Right atrium auricular region (tissue), 2 donors: ENCODE measurements around the gene GALNT18. TPM values are rescaled to one million over a fixed set of nuclear protein-coding genes. Genes with fewer than 3 reads are reported as not detected.
A peak's percentile ranks its signal among the peaks of the same experiment; 100 is the strongest.

ENCODE experiments used
- DNase-seq: peaks from one replicate; pipeline ENCODE4 v3.0.0-alpha.2; 2019; ENCODE audit warnings: low spot score
- H3K27ac ChIP-seq, 2 donors: fragments of 200-600 bp; sonication (generic); 1 replicate in 1 of 2; 2 replicates in 1 of 2; pipeline ENCODE4 v1.5.1; 2016 to 2019
- H3K27me3 ChIP-seq, 2 donors: fragments of 200-600 bp; sonication (generic); one replicate each; pipeline versions ENCODE4 v1.5.1 to v1.6.0; 2017 to 2019
- H3K36me3 ChIP-seq: fragments of 200-600 bp; sonication (generic); one replicate; pipeline ENCODE4 v1.5.1; 2016
- H3K4me1 ChIP-seq, 2 donors: fragments of 200-600 bp; sonication (generic); one replicate each; pipeline versions ENCODE4 v1.5.1 to v1.6.0; 2017 to 2019
- H3K4me3 ChIP-seq, 2 donors: fragments of 200-600 bp; sonication (generic); 1 replicate in 1 of 2; 2 replicates in 1 of 2; pipeline ENCODE4 v1.5.1; 2017 to 2019; ENCODE audit warnings: mild to moderate bottlenecking in 1 of 2, moderate library complexity in 1 of 2
- H3K9me3 ChIP-seq, 2 donors: fragments of 200-600 bp; sonication (generic); one replicate each; pipeline ENCODE4 v1.5.1; 2019
- CTCF ChIP-seq, 2 donors: fragments of 200-600 bp; sonication (generic); IDR thresholded peaks; one replicate each; pipeline ENCODE4 v1.5.1; 2019; ENCODE audit warnings: antibody characterized with exemption in 2 of 2
- total RNA-seq, 2 donors: library from RNA; depleted of rRNA; stranded (reverse); fragments of >200 nt; gene quantifications; one replicate each; pipeline ENCODE4 v1.1.0, GENCODE V29; 2016

The GALNT18 gene
- total RNA-seq, 2 donors from 2014 or later = 22.2 to 26.8 TPM

GRCh38 chr11:11582011-11582701 lies 39.6 kb downstream of the GALNT18 start:
- H3K4me1 ChIP-seq = peaks cover 0 to 74% of the 10 kb centered on the region in 2 donors
- peak; percentile 23 for DNase-seq
- no peaks in the 10 kb centered on the region for H3K36me3 ChIP-seq
- TF ChIP-seq CTCF (IDR thresholded peaks at IDR 0.05) = no peak
- H3K9me3 ChIP-seq = no peaks in the 10 kb centered on the region
- H3K27me3 ChIP-seq = no peaks in the 10 kb centered on the region
- peak overlapping the region; percentile 80 to 82 for H3K27ac ChIP-seq
- H3K4me3 ChIP-seq = no peak overlapping the region

- H3K9me3 ChIP-seq = no peaks in the 10 kb centered on the region
- no peak for DNase-seq
- peak overlapping the region; percentile 80 to 82 for H3K27ac ChIP-seq
- no peak overlapping the region for H3K4me3 ChIP-seq
- no peaks in the 10 kb centered on the region for H3K27me3 ChIP-seq
- H3K36me3 ChIP-seq = no peaks in the 10 kb centered on the region
- peaks cover 0 to 74% of the 10 kb centered on the region in 2 donors for H3K4me1 ChIP-seq
- TF ChIP-seq CTCF (IDR thresholded peaks at IDR 0.05) = no peak
These were observed 40.3 kb downstream of the GALNT18 start for GRCh38 chr11:11581481-11581880.

GRCh38 chr11:11580841-11581411 lies 40.9 kb downstream of the GALNT18 start:
- peak; percentile 58 for DNase-seq
- peaks cover 0 to 72% of the 10 kb centered on the region in 2 donors for H3K4me1 ChIP-seq

GRCh38 chr11:11580012-11580411 lies 41.8 kb downstream of the GALNT18 start:
- Histone ChIP-seq H3K9me3 (no peaks in the 10 kb centered on the region), H3K27me3 (no peaks in the 10 kb centered on the region), H3K36me3 (no peaks in the 10 kb centered on the region), H3K4me3 (no peak overlapping the region), H3K27ac (peak overlapping the region; percentile 80 to 82), H3K4me1 (peaks cover 0 to 72% of the 10 kb centered on the region in 2 donors)
- no peak for TF ChIP-seq CTCF (IDR thresholded peaks at IDR 0.05)
- peak; percentile 28 for DNase-seq

More at GRCh38 chr11:11580841-11581411, 40.9 kb downstream of the GALNT18 start:
- no peak overlapping the region for H3K4me3 ChIP-seq
- no peaks in the 10 kb centered on the region for H3K27me3 ChIP-seq
- no peaks in the 10 kb centered on the region for H3K9me3 ChIP-seq
- TF ChIP-seq CTCF (IDR thresholded peaks at IDR 0.05) = no peak
- peak overlapping the region; percentile 80 to 82 for H3K27ac ChIP-seq
- no peaks in the 10 kb centered on the region for H3K36me3 ChIP-seq

GRCh38 chr11:11579012-11579988 lies 42.5 kb downstream of the GALNT18 start:
- peaks cover 0 to 72% of the 10 kb centered on the region in 2 donors for H3K4me1 ChIP-seq
- DNase-seq = peak; percentile 58
- TF ChIP-seq CTCF (IDR thresholded peaks at IDR 0.05) = no peak
- peak overlapping the region; percentile 80 to 82 for H3K27ac ChIP-seq
- no peaks in the 10 kb centered on the region for H3K36me3 ChIP-seq
- no peak overlapping the region for H3K4me3 ChIP-seq
- H3K27me3 ChIP-seq = no peaks in the 10 kb centered on the region
- no peaks in the 10 kb centered on the region for H3K9me3 ChIP-seq
